ENCODE data around the gene ZCCHC2. TPM values are rescaled to one million over a fixed set of nuclear protein-coding genes. Genes with fewer than 3 reads are reported as not detected.

Gene ZCCHC2
- total and polyA plus RNA-seq, 5 donors from 2014 or later = 1.7 to 82.5 (median 2.1) TPM

DNA sequence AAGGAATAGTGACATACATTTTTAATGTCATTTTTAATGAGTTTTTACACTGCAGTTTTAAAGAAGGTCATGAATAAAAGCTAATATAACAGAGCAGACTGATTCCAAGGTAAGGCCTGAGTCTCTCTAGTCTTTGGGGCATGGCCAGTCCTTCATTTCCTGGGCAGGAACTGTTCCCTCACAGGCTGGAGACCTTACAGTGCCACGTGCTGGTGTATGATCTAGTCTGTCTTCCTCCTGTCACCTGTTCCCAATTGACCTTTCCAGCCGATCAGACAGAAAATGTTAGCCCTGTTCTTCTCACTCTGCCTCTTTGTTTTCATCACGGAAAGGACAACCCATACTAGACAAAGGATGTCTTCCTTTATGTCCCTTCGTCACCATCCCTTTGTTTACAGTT lies 33.6 kb downstream of the ZCCHC2 start:
- Mint-ChIP-seq H3K4me1 (peaks cover 20 to 33% (median 30%) of the 10 kb centered on the region in 4 donors), H3K36me3 (peaks cover 56% of the 10 kb centered on the region), H3K27me3 (no peaks in the 10 kb centered on the region), H3K9me3 (peaks cover 0 to 1% (median 0%) of the 10 kb centered on the region in 7 donors), H3K4me3 (no peak overlapping the region), H3K27ac (peak overlapping the region in 1 of 3 donors; percentile 84)
- no peaks in the 10 kb centered on the region for H3K27me3 ChIP-seq (ENCODE audit: control insufficient read depth, insufficient read depth, low read length)
- no peak overlapping the region for H3K4me3 ChIP-seq (ENCODE audit: low read depth, low read length)
- H3K27ac ChIP-seq (ENCODE audit: insufficient read depth, low read length, poor library complexity, severe bottlenecking) = no peak overlapping the region
- no peaks in the 10 kb centered on the region for H3K9me3 ChIP-seq (ENCODE audit: control insufficient read depth in 2 of 2, low read length in 2 of 2)
- H3K36me3 ChIP-seq (ENCODE audit: control insufficient read depth, insufficient read depth, low read length) = peaks cover 75% of the 10 kb centered on the region
- peaks cover 11% of the 10 kb centered on the region for H3K4me1 ChIP-seq (ENCODE audit: control insufficient read depth, insufficient read depth, low read length, poor library complexity, severe bottlenecking)
- DNase-seq (no peak), ATAC-seq (ENCODE audit: low read depth in 2 of 2) (no peak)

DNA sequence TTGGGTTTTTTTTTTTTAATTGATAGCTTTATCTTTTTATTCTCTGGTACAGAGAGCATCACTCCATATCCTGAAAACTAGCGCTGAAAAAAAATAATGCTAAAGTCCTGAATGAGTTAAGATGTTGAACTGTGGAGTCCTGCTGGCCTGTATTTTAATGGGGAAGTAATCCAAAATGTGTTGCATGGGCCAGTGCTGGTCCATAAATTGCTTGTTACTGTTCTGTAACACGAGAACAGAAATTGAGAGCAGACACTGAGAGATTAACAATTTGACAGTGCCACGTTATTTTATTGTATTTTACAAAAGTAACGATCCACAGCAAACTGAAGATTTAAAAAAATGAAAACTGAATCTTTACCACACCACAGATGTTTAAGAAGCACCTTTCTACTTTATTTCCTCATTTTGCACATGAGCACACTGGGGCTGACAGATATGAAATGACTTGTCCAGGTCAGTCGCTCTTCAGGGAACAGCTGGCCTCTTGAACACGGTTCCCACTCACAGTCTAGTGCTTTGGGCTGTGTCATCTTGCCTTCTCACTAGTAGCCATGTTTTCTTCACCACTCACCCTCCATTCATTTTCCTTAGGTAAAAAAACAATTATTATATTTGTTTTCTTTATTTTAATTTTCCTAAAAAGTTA lies 35.3 kb downstream of the ZCCHC2 start:
- H3K36me3 ChIP-seq (ENCODE audit: control insufficient read depth, insufficient read depth, low read length) = peaks cover 73% of the 10 kb centered on the region
- H3K36me3 Mint-ChIP-seq = peaks cover 58% of the 10 kb centered on the region
- no peaks in the 10 kb centered on the region for H3K9me3 ChIP-seq (ENCODE audit: control insufficient read depth in 2 of 2, low read length in 2 of 2)
- H3K4me3 Mint-ChIP-seq = no peak overlapping the region
- H3K4me3 ChIP-seq (ENCODE audit: low read depth, low read length) = no peak overlapping the region
- H3K27me3 Mint-ChIP-seq = no peaks in the 10 kb centered on the region
- no peak overlapping the region for H3K27ac ChIP-seq (ENCODE audit: insufficient read depth, low read length, poor library complexity, severe bottlenecking)
- peaks cover 11% of the 10 kb centered on the region for H3K4me1 ChIP-seq (ENCODE audit: control insufficient read depth, insufficient read depth, low read length, poor library complexity, severe bottlenecking)
- H3K27ac Mint-ChIP-seq = no peak overlapping the region
- DNase-seq (no peak), ATAC-seq (ENCODE audit: low read depth in 2 of 2) (no peak)
- H3K27me3 ChIP-seq (ENCODE audit: control insufficient read depth, insufficient read depth, low read length) = no peaks in the 10 kb centered on the region
- H3K9me3 Mint-ChIP-seq = peaks cover 0 to 1% (median 0%) of the 10 kb centered on the region in 7 donors
- H3K4me1 Mint-ChIP-seq = peaks cover 18 to 25% (median 22%) of the 10 kb centered on the region in 4 donors

DNA sequence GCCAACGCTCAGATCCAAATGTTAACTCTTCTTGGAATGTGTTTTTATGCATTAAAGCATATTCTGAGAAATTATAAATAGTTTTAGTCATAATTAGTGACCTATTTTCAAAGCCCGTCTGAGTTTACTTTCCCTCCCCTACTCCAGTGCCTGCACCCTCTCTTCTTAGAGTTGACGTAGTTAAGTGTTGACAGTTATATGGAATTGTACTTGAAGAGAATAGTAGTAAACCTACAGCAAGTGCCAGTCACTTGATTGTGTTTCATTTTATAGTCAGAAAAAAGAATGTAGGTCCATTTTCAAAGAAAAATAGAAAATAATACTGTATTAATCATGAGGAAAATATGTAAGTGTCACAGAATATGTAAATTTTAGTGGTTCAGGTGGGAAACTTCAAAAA lies 41.2 kb downstream of the ZCCHC2 start:
- Mint-ChIP-seq H3K27me3 (no peaks in the 10 kb centered on the region), H3K4me3 (no peak overlapping the region), H3K4me1 (peaks cover 2 to 10% (median 7%) of the 10 kb centered on the region in 4 donors), H3K9me3 (no peaks in the 10 kb centered on the region), H3K27ac (no peak overlapping the region), H3K36me3 (peaks cover 64% of the 10 kb centered on the region)
- ATAC-seq (ENCODE audit: low read depth in 2 of 2) (no peak), DNase-seq (no peak)
- no peak overlapping the region for H3K27ac ChIP-seq (ENCODE audit: insufficient read depth, low read length, poor library complexity, severe bottlenecking)
- H3K9me3 ChIP-seq (ENCODE audit: control insufficient read depth in 2 of 2, low read length in 2 of 2) = no peaks in the 10 kb centered on the region
- H3K4me3 ChIP-seq (ENCODE audit: low read depth, low read length) = no peak overlapping the region
- H3K36me3 ChIP-seq (ENCODE audit: control insufficient read depth, insufficient read depth, low read length) = peaks cover 71% of the 10 kb centered on the region
- H3K4me1 ChIP-seq (ENCODE audit: control insufficient read depth, insufficient read depth, low read length, poor library complexity, severe bottlenecking) = no peaks in the 10 kb centered on the region
- H3K27me3 ChIP-seq (ENCODE audit: control insufficient read depth, insufficient read depth, low read length) = no peaks in the 10 kb centered on the region

DNA sequence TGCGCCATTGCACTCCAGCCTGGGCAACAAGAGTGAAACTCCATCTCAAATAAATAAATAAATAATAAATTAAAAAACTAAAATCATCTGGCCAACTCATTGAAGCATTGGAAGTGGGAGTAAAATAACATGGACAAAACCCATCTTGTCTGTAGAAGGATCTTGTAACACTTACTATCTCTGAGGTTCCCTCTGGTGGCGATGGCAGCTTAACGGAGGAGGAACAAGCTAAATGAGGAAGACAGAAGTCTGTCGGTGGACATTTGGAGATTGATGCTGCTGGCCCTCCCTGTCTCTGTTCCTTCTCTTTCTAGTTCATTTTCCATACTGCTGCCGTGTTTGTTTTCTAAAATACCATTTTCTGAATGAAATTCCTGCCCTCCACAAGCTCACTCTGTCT lies 43.4 kb downstream of the ZCCHC2 start:
- H3K4me1 Mint-ChIP-seq = peaks cover 2 to 8% (median 6%) of the 10 kb centered on the region in 4 donors
- no peak for ATAC-seq (ENCODE audit: low read depth in 2 of 2)
- peak in 1 of 3 donors; percentile 42 for DNase-seq
- Histone ChIP-seq H3K4me3 (ENCODE audit: low read depth, low read length) (no peak overlapping the region), H3K36me3 (ENCODE audit: control insufficient read depth, insufficient read depth, low read length) (peaks cover 77% of the 10 kb centered on the region), H3K27ac (ENCODE audit: insufficient read depth, low read length, poor library complexity, severe bottlenecking) (no peak overlapping the region), H3K4me1 (ENCODE audit: control insufficient read depth, insufficient read depth, low read length, poor library complexity, severe bottlenecking) (no peaks in the 10 kb centered on the region), H3K9me3 (ENCODE audit: control insufficient read depth in 2 of 2, low read length in 2 of 2) (no peaks in the 10 kb centered on the region), H3K27me3 (ENCODE audit: control insufficient read depth, insufficient read depth, low read length) (no peaks in the 10 kb centered on the region)
- H3K4me3 Mint-ChIP-seq = no peak overlapping the region
- H3K36me3 Mint-ChIP-seq = peaks cover 62% of the 10 kb centered on the region
- H3K27me3 Mint-ChIP-seq = no peaks in the 10 kb centered on the region
- peak overlapping the region in 1 of 3 donors; percentile 27 for H3K27ac Mint-ChIP-seq
- H3K9me3 Mint-ChIP-seq = peaks cover 0 to 2% (median 0%) of the 10 kb centered on the region in 7 donors

DNA sequence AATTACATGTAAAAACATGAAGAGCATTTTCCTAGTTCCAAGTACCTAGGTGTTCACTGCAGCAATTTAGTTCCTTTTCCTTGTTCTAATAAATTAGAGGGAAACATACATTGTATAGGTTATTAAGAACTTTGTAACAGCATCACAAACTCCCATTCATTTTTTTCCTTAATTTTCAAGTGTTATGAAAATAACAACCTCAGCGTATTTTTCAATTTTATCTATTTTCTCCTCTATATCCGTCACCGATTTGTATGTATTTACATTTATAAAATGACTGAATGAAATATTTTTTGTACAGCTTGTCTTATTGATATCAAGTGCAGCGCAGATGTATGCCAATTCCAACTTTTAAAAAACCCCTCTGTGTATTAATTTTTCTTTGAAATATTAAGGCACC lies 44.0 kb downstream of the ZCCHC2 start:
- Histone ChIP-seq H3K4me3 (ENCODE audit: low read depth, low read length) (no peak overlapping the region), H3K27ac (ENCODE audit: insufficient read depth, low read length, poor library complexity, severe bottlenecking) (no peak overlapping the region), H3K27me3 (ENCODE audit: control insufficient read depth, insufficient read depth, low read length) (no peaks in the 10 kb centered on the region), H3K4me1 (ENCODE audit: control insufficient read depth, insufficient read depth, low read length, poor library complexity, severe bottlenecking) (no peaks in the 10 kb centered on the region), H3K36me3 (ENCODE audit: control insufficient read depth, insufficient read depth, low read length) (peaks cover 77% of the 10 kb centered on the region), H3K9me3 (ENCODE audit: control insufficient read depth in 2 of 2, low read length in 2 of 2) (no peaks in the 10 kb centered on the region)
- peak overlapping the region in 1 of 3 donors; percentile 27 for H3K27ac Mint-ChIP-seq
- H3K36me3 Mint-ChIP-seq = peaks cover 56% of the 10 kb centered on the region
- no peaks in the 10 kb centered on the region for H3K27me3 Mint-ChIP-seq
- H3K9me3 Mint-ChIP-seq = peaks cover 0 to 2% (median 0%) of the 10 kb centered on the region in 7 donors
- peak overlapping the region in 1 of 4 donors; percentile 15 for H3K4me3 Mint-ChIP-seq
- ATAC-seq (ENCODE audit: low read depth in 2 of 2) (no peak), DNase-seq (no peak)
- H3K4me1 Mint-ChIP-seq = peaks cover 5 to 8% (median 6%) of the 10 kb centered on the region in 4 donors

DNA sequence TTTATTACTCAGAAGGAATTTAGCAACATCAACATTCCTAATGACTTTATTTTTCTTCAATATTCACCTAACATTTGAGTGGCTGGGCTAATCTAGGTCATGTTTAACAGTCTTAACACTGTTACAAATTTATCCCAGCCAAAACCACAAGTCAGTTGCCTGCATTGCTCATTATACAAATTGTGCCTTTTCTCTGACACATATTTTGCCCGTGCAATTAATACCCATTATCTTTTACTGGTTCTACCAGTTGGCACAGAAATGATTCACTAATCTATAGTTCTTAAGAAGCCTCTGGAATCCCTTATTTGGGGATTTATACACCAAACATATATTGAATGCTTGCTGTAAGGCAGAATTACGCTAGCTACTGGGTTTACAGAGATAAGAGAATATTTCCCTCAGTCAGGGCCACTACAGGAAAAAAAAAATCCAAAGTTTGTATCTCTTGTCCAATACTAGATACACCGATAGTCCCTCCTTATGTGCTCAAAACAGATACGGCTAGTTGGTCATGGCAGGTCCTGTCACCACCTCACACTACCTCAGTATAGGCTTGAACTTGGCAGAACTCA lies 46.3 kb downstream of the ZCCHC2 start:
- Histone ChIP-seq H3K4me3 (ENCODE audit: low read depth, low read length) (no peak overlapping the region), H3K27me3 (ENCODE audit: control insufficient read depth, insufficient read depth, low read length) (no peaks in the 10 kb centered on the region), H3K9me3 (ENCODE audit: control insufficient read depth in 2 of 2, low read length in 2 of 2) (no peaks in the 10 kb centered on the region), H3K27ac (ENCODE audit: insufficient read depth, low read length, poor library complexity, severe bottlenecking) (no peak overlapping the region), H3K4me1 (ENCODE audit: control insufficient read depth, insufficient read depth, low read length, poor library complexity, severe bottlenecking) (no peaks in the 10 kb centered on the region), H3K36me3 (ENCODE audit: control insufficient read depth, insufficient read depth, low read length) (peaks cover 79% of the 10 kb centered on the region)
- H3K36me3 Mint-ChIP-seq = peaks cover 58% of the 10 kb centered on the region
- DNase-seq = no peak
- H3K9me3 Mint-ChIP-seq = peaks cover 0 to 2% (median 0%) of the 10 kb centered on the region in 7 donors
- no peak for ATAC-seq (ENCODE audit: low read depth in 2 of 2)
- H3K27ac Mint-ChIP-seq = no peak overlapping the region
- H3K4me1 Mint-ChIP-seq = peaks cover 5 to 8% (median 7%) of the 10 kb centered on the region in 4 donors
- H3K27me3 Mint-ChIP-seq = no peaks in the 10 kb centered on the region
- H3K4me3 Mint-ChIP-seq = no peak overlapping the region

DNA sequence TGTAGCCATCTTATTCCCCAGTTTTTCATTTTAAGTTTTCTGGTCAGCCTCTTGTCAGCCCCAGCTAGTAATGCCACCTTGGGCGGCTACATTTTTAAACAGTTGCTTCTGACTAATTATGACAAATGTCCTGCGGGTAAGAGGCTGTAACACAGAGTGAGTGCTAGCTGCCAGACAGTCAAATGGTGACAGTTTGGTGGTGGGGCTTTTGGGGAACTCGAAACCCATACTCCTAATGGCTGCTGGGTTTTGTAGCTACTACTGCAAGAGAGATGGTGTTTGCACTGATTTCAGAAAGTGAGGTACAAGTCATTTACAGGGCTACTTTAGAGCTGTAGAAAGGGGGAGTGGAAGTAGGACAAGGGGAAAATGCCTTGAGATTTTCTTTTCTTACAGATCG lies 48.2 kb downstream of the ZCCHC2 start:
- H3K4me1 Mint-ChIP-seq = peaks cover 5 to 13% (median 8%) of the 10 kb centered on the region in 4 donors
- no peaks in the 10 kb centered on the region for H3K4me1 ChIP-seq (ENCODE audit: control insufficient read depth, insufficient read depth, low read length, poor library complexity, severe bottlenecking)
- H3K9me3 ChIP-seq (ENCODE audit: control insufficient read depth in 2 of 2, low read length in 2 of 2) = no peaks in the 10 kb centered on the region
- H3K9me3 Mint-ChIP-seq = peaks cover 0 to 2% (median 0%) of the 10 kb centered on the region in 7 donors
- peak overlapping the region in 1 of 3 donors; percentile 70 for H3K27ac Mint-ChIP-seq
- ATAC-seq (ENCODE audit: low read depth in 2 of 2) (no peak), DNase-seq (no peak)
- no peak overlapping the region for H3K4me3 Mint-ChIP-seq
- no peaks in the 10 kb centered on the region for H3K27me3 ChIP-seq (ENCODE audit: control insufficient read depth, insufficient read depth, low read length)
- H3K27me3 Mint-ChIP-seq = no peaks in the 10 kb centered on the region
- H3K36me3 ChIP-seq (ENCODE audit: control insufficient read depth, insufficient read depth, low read length) = peaks cover 84% of the 10 kb centered on the region
- no peak overlapping the region for H3K4me3 ChIP-seq (ENCODE audit: low read depth, low read length)
- no peak overlapping the region for H3K27ac ChIP-seq (ENCODE audit: insufficient read depth, low read length, poor library complexity, severe bottlenecking)
- peaks cover 64% of the 10 kb centered on the region for H3K36me3 Mint-ChIP-seq

All from CD4-positive, CD25-positive, alpha-beta regulatory T cell (primary cell).